Right forelimb (tissue), 1 donor: ENCODE data around the gene S100A10.

ENCODE experiments used
- DNase-seq: peaks from one replicate; pipeline ENCODE4 v3.0.0-alpha.2; 2018

S100A10 gene

GRCh38 chr1:151960780-151961513 lies 32.7 kb downstream of the S100A10 start:
- DNase-seq, result no peak

- DNase-seq, result no peak
These were observed 34.7 kb downstream of the S100A10 start for GRCh38 chr1:151958959-151959358.

GRCh38 chr1:151956957-151957497 lies 36.6 kb downstream of the S100A10 start:
- DNase-seq, result no peak

GRCh38 chr1:151953409-151954094 lies 40.1 kb downstream of the S100A10 start:
- no peak for DNase-seq

- DNase-seq, result no peak
These were observed 40.8 kb downstream of the S100A10 start for GRCh38 chr1:151952811-151953210.

GRCh38 chr1:151949371-151950193 lies 44.1 kb downstream of the S100A10 start:
- DNase-seq, result no peak

GRCh38 chr1:151948506-151948905 lies 45.2 kb downstream of the S100A10 start:
- no peak for DNase-seq

- DNase-seq, result no peak
These were observed 46.5 kb downstream of the S100A10 start for GRCh38 chr1:151947140-151947539.

- DNase-seq, result peak; percentile 78
These were observed 47.6 kb downstream of the S100A10 start for GRCh38 chr1:151945725-151946722.

- DNase-seq, result no peak
These were observed 48.6 kb downstream of the S100A10 start for GRCh38 chr1:151944857-151945575.

- no peak for DNase-seq
These were observed 49.4 kb downstream of the S100A10 start for GRCh38 chr1:151944126-151944856.

- no peak for DNase-seq
These were observed 50.1 kb downstream of the S100A10 start for GRCh38 chr1:151943591-151943990.

GRCh38 chr1:151942882-151943281 lies 50.8 kb downstream of the S100A10 start:
- no peak for DNase-seq

GRCh38 chr1:151940541-151940940 lies 53.1 kb downstream of the S100A10 start:
- no peak for DNase-seq

- DNase-seq, result no peak
These were observed 53.9 kb downstream of the S100A10 start for GRCh38 chr1:151939779-151940178.

GRCh38 chr1:151939141-151939540 lies 54.5 kb downstream of the S100A10 start:
- DNase-seq, result no peak

- no peak for DNase-seq
These were observed 57.0 kb downstream of the S100A10 start for GRCh38 chr1:151936653-151937052.

- no peak for DNase-seq
These were observed 57.6 kb downstream of the S100A10 start for GRCh38 chr1:151935894-151936602.

GRCh38 chr1:151935154-151935553 lies 58.5 kb downstream of the S100A10 start:
- no peak for DNase-seq

GRCh38 chr1:151934048-151934493 lies 59.6 kb downstream of the S100A10 start:
- no peak for DNase-seq
